GM19452 (cell line): Measurements from ENCODE around the gene SVOPL.
"Not testable (repeated sequence)": the region's sequence is repeated elsewhere in the genome, so short reads cannot be mapped to it uniquely, and the experiment has no call there.

Experiments used
- ATAC-seq: cut with Tn5 transposase; IDR thresholded peaks from one replicate; pipeline ENCODE4 v1.9.1; 2021; ENCODE audit not compliant: unreplicated experiment

Gene SVOPL

GRCh38 chr7:138700857-138701536 is at the start of gene SVOPL:
SVOPL (minus strand) TSS chr7:138701362; CDS start chr7:138679045, 22,317 bp downstream.
- ATAC-seq, result no peak

GRCh38 chr7:138750473-138750872 is 49.3 kb upstream of the SVOPL start:
- no peak for ATAC-seq

GRCh38 chr7:138749960-138750359 is 48.8 kb upstream of the SVOPL start:
- ATAC-seq, result no peak

- ATAC-seq, result no peak
These were observed 47.5 kb upstream of the SVOPL start for GRCh38 chr7:138748666-138749065.

GRCh38 chr7:138746073-138746472 is 44.9 kb upstream of the SVOPL start:
- ATAC-seq, result no peak

- no peak for ATAC-seq
These were observed 44.0 kb upstream of the SVOPL start for GRCh38 chr7:138745189-138745588.

GRCh38 chr7:138741453-138741735 is 40.2 kb upstream of the SVOPL start:
- ATAC-seq, result no peak

- no peak for ATAC-seq
These were observed 38.7 kb upstream of the SVOPL start for GRCh38 chr7:138739859-138740258.

- peak; percentile 86 for ATAC-seq
These were observed 37.6 kb upstream of the SVOPL start for GRCh38 chr7:138738551-138739335.

GRCh38 chr7:138738114-138738513 is 37.0 kb upstream of the SVOPL start:
- no peak for ATAC-seq

GRCh38 chr7:138735399-138735798 is 34.2 kb upstream of the SVOPL start:
- ATAC-seq, result no peak

- not testable (repeated sequence) for ATAC-seq
These were observed 30.6 kb upstream of the SVOPL start for GRCh38 chr7:138731733-138732132.

- no peak for ATAC-seq
These were observed 28.3 kb upstream of the SVOPL start for GRCh38 chr7:138729444-138729843.

GRCh38 chr7:138727336-138728099 is 26.4 kb upstream of the SVOPL start:
- no peak for ATAC-seq

GRCh38 chr7:138726288-138726687 is 25.1 kb upstream of the SVOPL start:
- ATAC-seq, result no peak

GRCh38 chr7:138720286-138720685 is 19.1 kb upstream of the SVOPL start:
- ATAC-seq, result no peak

GRCh38 chr7:138716889-138717288 is 15.7 kb upstream of the SVOPL start:
- ATAC-seq, result no peak

GRCh38 chr7:138713191-138713590 is 12.0 kb upstream of the SVOPL start:
- no peak for ATAC-seq

GRCh38 chr7:138712652-138713051 is 11.5 kb upstream of the SVOPL start:
- ATAC-seq, result no peak

- no peak for ATAC-seq
These were observed 9.6 kb upstream of the SVOPL start for GRCh38 chr7:138710536-138711385.

GRCh38 chr7:138705167-138705566 is 4.0 kb upstream of the SVOPL start:
- no peak for ATAC-seq
